Stimulated activated naive CD4-positive, alpha-beta T cell (primary cell): Measurements from ENCODE around the gene JDP2.

Source experiments
- DNase-seq, 6 experiments: peaks; one replicate each; lab custom pipeline; 2025; lab: John Stamatoyannopoulos, UW

Gene JDP2

GRCh38 chr14:75514673-75515628 lies 87.1 kb downstream of the JDP2 start:
- DNase-seq, result peak in 3 of 6 experiments; percentile 12 to 17 (median 13)

GRCh38 chr14:75515629-75515996 lies 87.8 kb downstream of the JDP2 start:
- DNase-seq, result no peak

GRCh38 chr14:75518625-75519024 lies 90.8 kb downstream of the JDP2 start:
- DNase-seq, result no peak

- no peak for DNase-seq
Observed at GRCh38 chr14:75519394-75519793, 91.6 kb downstream of the JDP2 start.

GRCh38 chr14:75519826-75520728 lies 92.3 kb downstream of the JDP2 start:
- no peak for DNase-seq

- no peak for DNase-seq
Observed at GRCh38 chr14:75520852-75521251, 93.0 kb downstream of the JDP2 start.

- no peak for DNase-seq
Observed at GRCh38 chr14:75521415-75522199, 93.8 kb downstream of the JDP2 start.

- peak; percentile 54 to 77 (median 68) for DNase-seq
Observed at GRCh38 chr14:75522224-75522982, 94.6 kb downstream of the JDP2 start, which contains the start of gene BATF. Gene BATF (plus strand): TSS chr14:75522469. CDS start chr14:75522683, 214 bp downstream.

GRCh38 chr14:75522983-75523318 lies 95.1 kb downstream of the JDP2 start:
- no peak for DNase-seq
